ENCODE results near the gene MTMR3. TPM values are rescaled to one million over a fixed set of nuclear protein-coding genes. Genes with fewer than 3 reads are reported as not detected.
A peak's percentile ranks its signal among the peaks of the same experiment; 100 is the strongest.
"Not testable (repeated sequence)": the region's sequence is repeated elsewhere in the genome, so short reads cannot be mapped to it uniquely, and the experiment has no call there.

Gene MTMR3
- total and polyA plus RNA-seq, 4 donors, result 5.3 to 65.3 (median 37.2) TPM

- intact Hi-C loops (cut with DNase I), result no loop called here
- Histone ChIP-seq H3K36me3 (ENCODE audit: control insufficient read depth in 1 of 2, insufficient read depth in 2 of 2, low read length in 1 of 2) (no peaks in the 10 kb centered on the region), H3K27me3 (ENCODE audit: control insufficient read depth in 1 of 2, insufficient read depth in 2 of 2, low read length in 1 of 2) (no peaks in the 10 kb centered on the region), H3K4me3 (ENCODE audit: low read length in 2 of 2) (no peak overlapping the region), H3K4me1 (ENCODE audit: control insufficient read depth in 1 of 2, insufficient read depth in 2 of 2, low read length in 2 of 2) (peaks cover 0 to 3% of the 10 kb centered on the region in 2 donors), H3K27ac (ENCODE audit: low read depth in 1 of 2, low read length in 2 of 2) (no peak overlapping the region), H3K9me3 (ENCODE audit: control insufficient read depth, low read length) (no peaks in the 10 kb centered on the region)
- 86 to 87% methylated on average over 2 of the region's 2 CpGs for WGBS, 2 donors
- ATAC-seq (ENCODE audit: low FRiP score) (no peak), DNase-seq (no peak)
Observed at GRCh38 chr22:29861672-29862297, 21.2 kb upstream of the MTMR3 start.

GRCh38 chr22:29865572-29865971 lies 17.4 kb upstream of the MTMR3 start:
- H3K27ac ChIP-seq (ENCODE audit: low read depth in 1 of 2, low read length in 2 of 2); H3K9me3 ChIP-seq (ENCODE audit: control insufficient read depth, low read length); ATAC-seq (ENCODE audit: low FRiP score); DNase-seq; H3K4me3 ChIP-seq (ENCODE audit: low read length in 2 of 2); intact Hi-C loops (cut with DNase I); H3K36me3 ChIP-seq (ENCODE audit: control insufficient read depth in 1 of 2, insufficient read depth in 2 of 2, low read length in 1 of 2); H3K27me3 ChIP-seq (ENCODE audit: control insufficient read depth in 1 of 2, insufficient read depth in 2 of 2, low read length in 1 of 2); H3K4me1 ChIP-seq (ENCODE audit: control insufficient read depth in 1 of 2, insufficient read depth in 2 of 2, low read length in 2 of 2): not testable (repeated sequence)
- WGBS, 2 donors, result 90 to 91% methylated on average over 12 to 13 of the region's 13 CpGs

GRCh38 chr22:29867260-29867659 lies 15.7 kb upstream of the MTMR3 start:
- DNase-seq (no peak), ATAC-seq (ENCODE audit: low FRiP score) (no peak)
- Histone ChIP-seq H3K27me3 (ENCODE audit: control insufficient read depth in 1 of 2, insufficient read depth in 2 of 2, low read length in 1 of 2) (no peaks in the 10 kb centered on the region), H3K27ac (ENCODE audit: low read depth in 1 of 2, low read length in 2 of 2) (no peak overlapping the region), H3K9me3 (ENCODE audit: control insufficient read depth, low read length) (no peaks in the 10 kb centered on the region), H3K36me3 (ENCODE audit: control insufficient read depth in 1 of 2, insufficient read depth in 2 of 2, low read length in 1 of 2) (no peaks in the 10 kb centered on the region), H3K4me1 (ENCODE audit: control insufficient read depth in 1 of 2, insufficient read depth in 2 of 2, low read length in 2 of 2) (no peaks in the 10 kb centered on the region), H3K4me3 (ENCODE audit: low read length in 2 of 2) (no peak overlapping the region)
- intact Hi-C loops (cut with DNase I), result no loop called here

- no peaks in the 10 kb centered on the region for H3K36me3 ChIP-seq (ENCODE audit: control insufficient read depth in 1 of 2, insufficient read depth in 2 of 2, low read length in 1 of 2)
Observed at GRCh38 chr22:29867851-29868250, 15.1 kb upstream of the MTMR3 start.

GRCh38 chr22:29870574-29870973 lies 12.4 kb upstream of the MTMR3 start:
- intact Hi-C loops (cut with DNase I), result loop anchor here in 1 of 2 donors (10.0 kb wide), 1 partner anchor 134 kb away; no protein-coding TSS in a partner anchor
- H3K4me3 ChIP-seq (ENCODE audit: low read length in 2 of 2), result no peak overlapping the region

More at GRCh38 chr22:29867851-29868250, 15.1 kb upstream of the MTMR3 start:
- Histone ChIP-seq H3K4me1 (ENCODE audit: control insufficient read depth in 1 of 2, insufficient read depth in 2 of 2, low read length in 2 of 2) (no peaks in the 10 kb centered on the region), H3K9me3 (ENCODE audit: control insufficient read depth, low read length) (no peaks in the 10 kb centered on the region), H3K4me3 (ENCODE audit: low read length in 2 of 2) (no peak overlapping the region), H3K27ac (ENCODE audit: low read depth in 1 of 2, low read length in 2 of 2) (no peak overlapping the region), H3K27me3 (ENCODE audit: control insufficient read depth in 1 of 2, insufficient read depth in 2 of 2, low read length in 1 of 2) (no peaks in the 10 kb centered on the region)
- 75% methylated on average over 3 of the region's 3 CpGs for WGBS, 2 donors
- intact Hi-C loops (cut with DNase I), result no loop called here
- DNase-seq (no peak), ATAC-seq (ENCODE audit: low FRiP score) (no peak)

GRCh38 chr22:29871684-29872083 lies 11.3 kb upstream of the MTMR3 start:
- DNase-seq (no peak), ATAC-seq (ENCODE audit: low FRiP score) (no peak)
- Histone ChIP-seq H3K27ac (ENCODE audit: low read depth in 1 of 2, low read length in 2 of 2) (no peak overlapping the region), H3K4me1 (ENCODE audit: control insufficient read depth in 1 of 2, insufficient read depth in 2 of 2, low read length in 2 of 2) (no peaks in the 10 kb centered on the region), H3K27me3 (ENCODE audit: control insufficient read depth in 1 of 2, insufficient read depth in 2 of 2, low read length in 1 of 2) (no peaks in the 10 kb centered on the region), H3K36me3 (ENCODE audit: control insufficient read depth in 1 of 2, insufficient read depth in 2 of 2, low read length in 1 of 2) (no peaks in the 10 kb centered on the region), H3K4me3 (ENCODE audit: low read length in 2 of 2) (no peak overlapping the region), H3K9me3 (ENCODE audit: control insufficient read depth, low read length) (no peaks in the 10 kb centered on the region)
- WGBS, 2 donors, result 69 to 77% methylated on average over 5 of the region's 5 CpGs
- intact Hi-C loops (cut with DNase I), result loop anchor here in 1 of 2 donors (10.0 kb wide), 1 partner anchor 133 kb away; no protein-coding TSS in a partner anchor

More at GRCh38 chr22:29870574-29870973, 12.4 kb upstream of the MTMR3 start:
- Histone ChIP-seq H3K36me3 (ENCODE audit: control insufficient read depth in 1 of 2, insufficient read depth in 2 of 2, low read length in 1 of 2) (no peaks in the 10 kb centered on the region), H3K27ac (ENCODE audit: low read depth in 1 of 2, low read length in 2 of 2) (no peak overlapping the region), H3K9me3 (ENCODE audit: control insufficient read depth, low read length) (no peaks in the 10 kb centered on the region), H3K27me3 (ENCODE audit: control insufficient read depth in 1 of 2, insufficient read depth in 2 of 2, low read length in 1 of 2) (no peaks in the 10 kb centered on the region), H3K4me1 (ENCODE audit: control insufficient read depth in 1 of 2, insufficient read depth in 2 of 2, low read length in 2 of 2) (no peaks in the 10 kb centered on the region)
- 63% methylated on average over 3 of the region's 3 CpGs for WGBS, 2 donors
- DNase-seq (no peak), ATAC-seq (ENCODE audit: low FRiP score) (no peak)

- Histone ChIP-seq H3K27me3 (ENCODE audit: control insufficient read depth in 1 of 2, insufficient read depth in 2 of 2, low read length in 1 of 2) (no peaks in the 10 kb centered on the region), H3K27ac (ENCODE audit: low read depth in 1 of 2, low read length in 2 of 2) (no peak overlapping the region), H3K4me3 (ENCODE audit: low read length in 2 of 2) (no peak overlapping the region), H3K4me1 (ENCODE audit: control insufficient read depth in 1 of 2, insufficient read depth in 2 of 2, low read length in 2 of 2) (no peaks in the 10 kb centered on the region), H3K9me3 (ENCODE audit: control insufficient read depth, low read length) (no peaks in the 10 kb centered on the region), H3K36me3 (ENCODE audit: control insufficient read depth in 1 of 2, insufficient read depth in 2 of 2, low read length in 1 of 2) (no peaks in the 10 kb centered on the region)
- DNase-seq, result no peak
- no peak for ATAC-seq (ENCODE audit: low FRiP score)
- intact Hi-C loops (cut with DNase I), result loop anchor here in 1 of 2 donors (10.0 kb wide), 1 partner anchor 132 kb away; no protein-coding TSS in a partner anchor
- 88 to 97% methylated on average over 3 of the region's 3 CpGs for WGBS, 2 donors
Observed at GRCh38 chr22:29872144-29872893, 10.7 kb upstream of the MTMR3 start.

- no peak overlapping the region for H3K27ac ChIP-seq (ENCODE audit: low read depth in 1 of 2, low read length in 2 of 2)
- H3K36me3 ChIP-seq (ENCODE audit: control insufficient read depth in 1 of 2, insufficient read depth in 2 of 2, low read length in 1 of 2), result no peaks in the 10 kb centered on the region
- DNase-seq, result peak in 1 of 2 donors; percentile 51
- WGBS, 2 donors, result 83% methylated on average over 5 of the region's 5 CpGs
- intact Hi-C loops (cut with DNase I), result loop anchor here in 1 of 2 donors (10.0 kb wide), 1 partner anchor 132 kb away; no protein-coding TSS in a partner anchor
- no peak for ATAC-seq (ENCODE audit: low FRiP score)
- no peaks in the 10 kb centered on the region for H3K9me3 ChIP-seq (ENCODE audit: control insufficient read depth, low read length)
- H3K27me3 ChIP-seq (ENCODE audit: control insufficient read depth in 1 of 2, insufficient read depth in 2 of 2, low read length in 1 of 2), result no peaks in the 10 kb centered on the region
- H3K4me1 ChIP-seq (ENCODE audit: control insufficient read depth in 1 of 2, insufficient read depth in 2 of 2, low read length in 2 of 2), result no peaks in the 10 kb centered on the region
- H3K4me3 ChIP-seq (ENCODE audit: low read length in 2 of 2), result no peak overlapping the region
Observed at GRCh38 chr22:29872989-29873388, 10.0 kb upstream of the MTMR3 start.

Data from aorta (tissue), 5 donors.